KOPT-K1 (cell line): ENCODE results near the gene B4GALT5.

Experiments used
- H3K27ac ChIP-seq: fragments of 200-600 bp; sonication (generic); 2 replicates; pipeline ENCODE4 v1.5.1; 2016; ENCODE audit warnings: antibody characterized with exemption, mild to moderate bottlenecking, low read depth, low read length; ENCODE audit not compliant: poor library complexity, severe bottlenecking
- H3K36me3 ChIP-seq: fragments of 200-600 bp; sonication (generic); 2 replicates; pipeline ENCODE4 v1.5.1; 2017; ENCODE audit warnings: antibody characterized with exemption, mild to moderate bottlenecking, low read length, moderate library complexity; ENCODE audit not compliant: insufficient read depth
- H3K9me3 ChIP-seq: fragments of 200-600 bp; sonication (generic); 2 replicates; pipeline ENCODE4 v1.5.1; 2017; ENCODE audit warnings: antibody characterized with exemption, low read length, mild to moderate bottlenecking; ENCODE audit not compliant: insufficient read depth, poor library complexity, severe bottlenecking

B4GALT5 gene

DNA sequence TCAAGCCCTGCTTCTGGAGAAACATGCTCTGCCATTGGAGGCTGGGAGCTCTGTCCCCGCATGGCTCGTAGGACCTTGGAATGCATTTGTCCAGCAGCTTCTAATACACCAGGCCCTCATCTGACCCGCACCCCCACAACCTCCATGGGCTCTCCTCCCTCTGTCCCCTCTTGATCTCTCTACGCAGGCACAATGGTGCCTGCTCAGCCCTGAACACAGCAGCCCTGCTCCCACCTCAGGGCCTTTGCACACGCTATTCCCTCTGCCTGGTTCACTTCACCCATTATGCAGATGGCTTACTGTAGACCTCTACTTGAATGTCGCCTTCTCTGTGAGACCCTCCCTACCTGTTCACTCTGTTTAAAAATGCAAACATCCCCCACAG lies 118.8 kb downstream of the B4GALT5 start:
- Histone ChIP-seq H3K36me3 (no peaks in the 10 kb centered on the region), H3K27ac (peak overlapping the region; percentile 97), H3K9me3 (peaks cover 8% of the 10 kb centered on the region)

DNA sequence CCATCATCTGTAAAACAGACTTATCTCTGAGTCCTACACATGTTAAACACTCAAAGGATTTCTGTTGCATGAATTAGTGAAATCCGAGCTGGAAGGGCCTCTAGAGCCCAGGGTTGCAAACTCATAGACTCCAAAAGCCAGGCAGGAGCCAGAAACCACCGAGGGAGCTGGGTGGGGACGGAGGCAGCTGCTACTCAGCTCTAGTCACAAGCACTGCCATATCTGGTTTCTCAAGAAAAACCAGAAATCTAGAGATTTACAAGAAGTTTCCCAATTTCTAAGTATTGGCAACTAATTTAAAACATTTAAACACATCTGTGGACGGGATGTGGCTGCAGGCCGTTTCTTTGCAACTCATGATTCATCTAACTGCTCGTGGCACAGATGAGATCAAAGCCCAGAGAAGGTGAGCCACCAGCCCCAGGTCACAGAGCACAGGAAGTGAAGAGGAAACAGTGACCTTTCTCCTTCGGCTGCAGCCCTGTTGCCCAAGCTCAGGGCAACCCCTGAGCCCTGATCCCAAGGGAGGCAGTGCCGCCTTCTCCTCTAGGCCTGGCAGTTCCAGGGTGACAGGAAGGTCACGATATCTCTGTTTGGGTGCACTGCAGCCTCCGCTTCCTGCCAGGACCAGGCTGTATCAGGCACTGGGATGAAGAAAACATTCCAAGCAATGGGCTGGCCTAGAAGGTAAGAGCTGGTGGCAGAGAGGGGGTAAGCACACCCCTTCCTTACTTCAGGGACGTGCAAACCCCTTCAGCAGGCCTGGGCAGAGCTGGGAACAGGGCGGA lies 119.3 kb downstream of the B4GALT5 start:
- H3K9me3 ChIP-seq: peaks cover 8% of the 10 kb centered on the region
- no peaks in the 10 kb centered on the region for H3K36me3 ChIP-seq
- H3K27ac ChIP-seq: peak overlapping the region; percentile 97

DNA sequence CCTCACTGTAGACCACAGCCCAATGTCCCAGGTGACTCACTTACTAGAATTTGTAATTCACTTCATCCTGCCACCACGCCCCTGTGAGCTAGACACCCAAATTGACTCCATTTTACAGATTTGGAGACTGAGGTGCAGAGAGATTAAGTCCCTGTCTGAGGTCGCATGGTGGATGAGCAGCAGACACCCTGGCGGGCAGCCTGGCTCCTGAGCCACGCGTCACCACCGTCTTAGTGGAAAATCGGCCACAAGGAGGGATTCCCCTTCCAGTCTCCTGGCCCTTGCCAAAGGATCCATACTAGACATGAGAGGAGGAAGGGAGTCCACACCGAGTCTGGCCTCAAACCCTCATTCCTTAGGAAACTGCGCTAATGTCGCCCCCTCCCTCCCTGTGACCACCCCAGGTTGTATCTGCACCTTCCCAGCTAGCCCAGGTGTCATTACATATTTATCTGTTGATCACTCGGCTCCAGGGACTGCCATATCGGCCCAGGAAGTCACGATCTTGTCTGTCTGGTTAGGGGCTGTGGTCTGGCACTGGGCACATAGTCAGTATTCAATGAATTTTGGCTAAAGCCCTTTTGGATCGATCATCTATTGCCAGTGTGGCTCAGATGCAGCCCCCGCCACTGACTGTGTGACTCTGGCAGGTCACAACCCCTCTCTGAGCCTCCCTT lies 120.1 kb downstream of the B4GALT5 start:
- Histone ChIP-seq H3K36me3 (no peaks in the 10 kb centered on the region), H3K9me3 (peaks cover 8% of the 10 kb centered on the region), H3K27ac (peak overlapping the region; percentile 97)

DNA sequence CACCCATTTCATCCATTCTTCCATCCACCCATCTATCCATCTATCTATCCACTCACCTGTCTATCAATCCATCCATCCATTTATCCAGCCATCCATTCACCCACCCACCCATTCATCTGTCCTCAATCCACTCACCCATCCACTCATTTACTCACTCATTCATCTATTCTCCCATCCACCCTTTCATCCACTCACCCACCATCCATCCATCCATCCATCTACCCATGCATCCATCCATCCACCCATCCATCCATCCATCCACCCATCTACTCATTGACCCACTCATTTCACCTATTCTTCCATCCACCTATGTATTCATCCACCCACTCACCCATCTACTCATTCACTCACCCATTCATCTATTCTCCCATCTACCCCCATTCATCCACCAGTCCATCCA lies 121.6 kb downstream of the B4GALT5 start:
- H3K36me3 ChIP-seq: no peaks in the 10 kb centered on the region
- H3K27ac ChIP-seq: peak overlapping the region; percentile 97
- H3K9me3 ChIP-seq: no peaks in the 10 kb centered on the region

DNA sequence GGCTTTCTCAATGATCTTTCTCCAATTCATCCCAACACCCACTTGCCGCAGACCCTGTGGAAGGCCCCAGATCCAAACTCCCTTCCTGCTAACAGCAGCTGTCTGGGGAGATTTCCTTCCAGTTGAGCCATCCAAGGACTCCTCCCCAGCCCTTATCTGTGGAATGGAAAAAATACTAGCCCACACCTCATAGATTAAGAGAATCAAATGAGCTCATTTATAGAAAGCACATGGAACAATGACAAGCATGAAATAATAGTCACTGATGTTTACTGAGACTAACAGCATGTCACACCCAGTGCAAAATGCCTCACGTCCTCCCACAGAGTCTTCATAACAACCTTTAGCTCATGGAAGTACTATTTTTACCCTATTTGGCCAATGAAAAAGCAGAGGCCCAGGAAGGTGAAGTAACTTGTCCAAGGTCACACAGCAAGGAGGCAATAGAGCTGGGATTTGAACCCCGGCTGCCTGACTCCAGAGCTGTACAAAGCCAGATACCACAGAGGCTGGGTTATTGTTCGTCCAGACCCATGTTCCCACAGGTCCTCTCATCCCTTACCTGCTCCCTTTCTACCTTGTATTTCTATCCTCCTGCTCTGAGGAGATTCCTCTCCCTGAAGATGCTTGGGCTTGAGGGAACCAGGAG lies 122.3 kb downstream of the B4GALT5 start:
- Histone ChIP-seq H3K36me3 (no peaks in the 10 kb centered on the region), H3K27ac (peak overlapping the region; percentile 97), H3K9me3 (no peaks in the 10 kb centered on the region)

DNA sequence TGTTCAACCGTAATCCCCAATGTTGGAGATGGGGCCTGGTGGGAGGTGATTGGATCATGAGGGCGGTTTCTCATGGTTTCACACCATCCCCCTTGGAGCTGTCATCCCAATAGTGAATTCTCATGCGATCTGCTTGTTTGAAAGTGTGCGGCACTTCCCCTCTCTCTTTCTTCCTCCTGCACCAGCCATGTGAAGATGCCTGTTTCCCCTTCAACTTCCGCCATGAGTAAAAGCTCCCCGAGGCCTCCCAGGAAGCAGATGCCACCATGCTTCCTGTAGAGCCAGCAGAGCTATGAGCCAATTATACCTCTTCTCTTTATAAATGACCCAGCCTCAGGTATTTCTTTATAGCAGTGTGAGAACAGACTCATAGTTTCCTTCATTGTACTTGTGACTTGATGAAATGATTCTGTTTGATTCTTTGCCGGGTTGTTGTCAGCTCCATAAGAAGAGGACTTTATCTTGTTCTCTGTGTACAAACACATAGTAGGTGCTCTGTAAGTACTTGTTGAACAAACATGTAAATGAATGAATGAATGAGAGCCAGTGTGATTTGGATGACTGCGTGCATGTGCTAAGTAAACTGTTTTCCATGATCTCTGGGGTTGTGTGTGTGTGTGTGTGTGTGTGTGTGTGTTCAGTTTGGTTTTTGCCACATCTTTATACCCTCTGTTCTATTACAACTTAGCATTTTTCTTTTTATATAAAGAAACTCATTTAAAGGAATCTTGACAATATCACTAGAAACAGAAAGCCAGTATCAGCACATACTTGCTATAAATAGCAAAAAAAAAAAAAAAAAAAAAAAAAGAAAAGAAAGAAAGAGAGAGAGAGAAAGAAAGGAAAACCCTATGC lies 123.3 kb downstream of the B4GALT5 start:
- no peaks in the 10 kb centered on the region for H3K9me3 ChIP-seq
- H3K36me3 ChIP-seq: no peaks in the 10 kb centered on the region
- peak overlapping the region; percentile 97 for H3K27ac ChIP-seq

DNA sequence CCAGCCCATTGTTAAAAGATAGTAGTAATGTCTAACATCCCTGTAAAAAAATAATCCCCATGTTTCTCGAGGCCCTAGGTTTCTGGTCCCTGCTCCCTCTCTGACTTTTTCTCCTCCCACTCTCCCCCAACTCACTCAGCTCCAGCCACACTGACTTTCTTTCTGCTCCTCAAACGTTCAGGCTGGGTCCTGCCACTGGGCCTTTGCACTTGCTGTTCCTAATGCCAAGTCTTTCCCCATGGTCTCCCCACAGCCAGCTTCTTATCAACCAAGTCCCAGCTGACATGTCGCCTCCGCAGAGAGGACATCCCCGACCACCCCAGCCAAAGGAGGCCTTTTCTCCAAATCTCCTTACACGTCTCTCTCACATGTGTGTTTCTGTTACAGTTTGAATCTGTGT lies 123.9 kb downstream of the B4GALT5 start:
- Histone ChIP-seq H3K27ac (peak overlapping the region; percentile 97), H3K9me3 (no peaks in the 10 kb centered on the region), H3K36me3 (no peaks in the 10 kb centered on the region)

DNA sequence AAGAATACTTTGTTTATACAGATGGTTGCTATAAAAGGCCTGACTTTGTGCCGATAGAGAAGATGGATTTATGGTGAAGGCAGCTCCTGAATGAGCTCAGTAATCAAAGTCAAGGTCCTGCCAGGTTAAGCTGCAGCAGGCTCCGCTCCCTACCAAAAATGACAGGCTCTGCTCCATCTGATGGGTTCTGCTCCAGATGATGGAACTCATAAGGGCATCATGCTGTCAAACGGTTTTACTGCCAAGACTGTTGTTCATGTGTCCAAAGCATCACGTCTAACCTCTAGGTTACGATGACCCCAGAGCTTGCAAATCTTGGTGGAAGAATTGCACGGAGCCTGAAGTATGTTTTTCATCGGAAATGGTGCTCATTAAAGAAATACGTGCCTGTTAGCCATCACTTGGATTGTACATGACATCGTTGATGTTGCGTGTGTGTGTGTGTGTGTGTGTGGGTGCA lies 126.5 kb downstream of the B4GALT5 start:
- Histone ChIP-seq H3K36me3 (no peaks in the 10 kb centered on the region), H3K9me3 (peaks cover 4% of the 10 kb centered on the region), H3K27ac (no peak overlapping the region)

DNA sequence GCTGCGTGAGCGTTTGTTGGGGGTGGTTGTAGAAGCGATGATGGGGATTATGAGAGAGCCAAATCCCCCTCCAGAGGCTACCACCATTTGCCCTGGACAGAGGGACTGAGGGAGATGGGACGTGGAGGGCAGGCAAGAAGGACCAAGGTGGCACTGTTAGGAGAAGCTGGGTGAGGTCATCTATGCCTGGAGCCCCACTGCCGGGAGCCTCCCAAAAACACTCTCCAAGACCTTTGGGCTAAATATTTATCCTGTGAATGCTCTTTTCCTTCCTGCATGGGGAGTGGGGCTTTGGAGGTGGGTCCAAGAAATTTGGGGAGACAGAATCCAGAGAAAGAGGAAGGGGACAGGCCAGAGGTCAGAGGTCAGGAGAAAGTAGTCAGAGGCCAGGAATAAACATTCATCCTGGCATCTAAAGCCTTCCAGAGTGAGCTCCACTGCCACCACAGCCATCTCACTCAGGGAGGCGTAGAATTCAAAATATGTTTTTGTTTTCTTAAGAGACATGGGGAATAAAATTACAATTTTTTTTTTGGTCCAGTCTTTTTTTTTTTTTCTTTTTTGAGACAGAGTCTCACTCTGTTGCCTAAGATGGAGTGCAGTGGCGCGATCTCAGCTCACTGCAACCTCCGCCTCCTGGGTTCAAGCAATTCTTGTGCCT lies 128.0 kb downstream of the B4GALT5 start:
- no peak overlapping the region for H3K27ac ChIP-seq
- no peaks in the 10 kb centered on the region for H3K36me3 ChIP-seq

DNA sequence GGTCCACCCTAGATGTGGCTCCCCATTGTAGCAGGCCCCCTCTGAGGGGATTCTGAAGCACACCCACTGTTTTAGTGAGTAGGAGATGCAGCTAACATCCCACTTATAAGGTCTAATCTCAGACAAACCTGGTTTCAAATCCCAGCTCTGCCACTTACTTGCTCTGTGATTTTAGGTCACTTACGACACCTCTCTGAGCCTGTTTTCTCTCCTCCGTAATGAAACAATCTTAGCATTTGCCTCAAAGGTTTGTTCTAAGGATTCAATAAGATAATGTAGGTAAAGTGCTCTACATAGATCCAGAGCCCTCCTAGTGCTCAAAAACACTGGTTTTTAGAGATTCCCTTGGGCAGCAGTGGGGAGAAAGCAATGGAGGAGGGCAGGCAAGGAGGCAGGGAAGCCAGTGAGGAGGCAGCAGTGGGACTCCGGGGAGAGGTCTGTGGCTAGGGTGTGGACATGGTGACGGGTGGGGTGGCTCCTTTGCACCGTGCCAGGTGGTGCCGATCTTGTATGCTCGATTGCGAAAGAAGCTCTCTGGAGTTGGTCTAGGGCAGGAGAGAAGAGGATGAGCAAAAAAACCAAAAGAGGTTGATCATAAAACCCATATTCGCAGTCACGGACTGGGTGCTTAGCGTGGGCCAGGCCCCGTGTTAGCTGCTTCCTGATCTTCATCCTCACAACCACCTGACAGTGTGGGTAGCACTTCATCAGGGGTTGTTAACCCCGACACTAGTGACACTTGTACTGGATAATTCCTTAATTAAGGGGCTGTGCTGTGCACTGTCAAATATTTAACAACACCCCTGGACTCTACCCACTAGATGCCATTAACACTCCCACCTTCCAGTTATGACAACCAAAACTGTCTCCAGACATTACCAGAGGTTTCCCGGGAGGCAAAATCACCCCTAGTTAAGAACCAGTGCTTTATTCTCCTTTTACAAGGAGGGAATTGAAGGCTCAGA lies 129.0 kb downstream of the B4GALT5 start:
- Histone ChIP-seq H3K9me3 (peaks cover 7% of the 10 kb centered on the region), H3K36me3 (no peaks in the 10 kb centered on the region), H3K27ac (peak overlapping the region; percentile 18)

More for the DNA sequence above, 128.0 kb downstream of the B4GALT5 start:
- peaks cover 7% of the 10 kb centered on the region for H3K9me3 ChIP-seq

DNA sequence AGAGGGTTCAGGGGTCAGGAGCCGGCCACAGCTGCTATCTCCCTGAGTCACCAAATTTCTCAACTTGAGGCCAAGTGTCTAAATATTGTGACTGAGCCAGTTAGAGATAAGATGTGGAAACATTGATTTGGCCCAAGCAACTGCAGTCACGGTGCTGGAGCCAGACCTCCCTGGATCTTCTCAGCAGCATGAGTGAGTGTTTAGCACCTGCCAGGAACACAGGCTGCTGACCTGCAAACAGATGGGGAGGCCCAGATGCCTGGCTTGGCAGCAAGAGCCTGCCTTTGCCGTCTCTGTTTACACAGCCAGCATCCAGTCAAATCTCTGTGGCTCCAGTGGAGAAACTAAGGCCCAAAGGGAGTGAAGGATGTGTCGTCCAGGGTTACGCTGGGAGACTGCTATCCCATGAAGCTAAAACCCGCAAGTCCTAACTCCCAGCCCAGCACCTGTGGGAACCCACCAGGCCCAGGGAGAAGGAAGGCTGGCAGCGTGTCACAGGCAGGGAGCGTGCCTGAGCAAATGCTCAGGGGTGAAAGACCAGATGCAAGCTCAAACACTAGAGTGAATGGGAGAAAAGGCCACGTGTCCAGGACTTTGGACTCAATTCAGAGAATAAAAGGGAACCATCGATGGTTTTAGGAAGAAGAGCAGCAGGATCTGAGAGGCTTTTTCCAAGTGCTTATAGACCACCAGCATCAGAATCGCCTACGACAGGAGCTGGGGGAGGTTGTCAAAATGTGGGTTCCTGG lies 129.8 kb downstream of the B4GALT5 start:
- H3K36me3 ChIP-seq: no peaks in the 10 kb centered on the region
- no peak overlapping the region for H3K27ac ChIP-seq
- H3K9me3 ChIP-seq: peaks cover 7% of the 10 kb centered on the region

DNA sequence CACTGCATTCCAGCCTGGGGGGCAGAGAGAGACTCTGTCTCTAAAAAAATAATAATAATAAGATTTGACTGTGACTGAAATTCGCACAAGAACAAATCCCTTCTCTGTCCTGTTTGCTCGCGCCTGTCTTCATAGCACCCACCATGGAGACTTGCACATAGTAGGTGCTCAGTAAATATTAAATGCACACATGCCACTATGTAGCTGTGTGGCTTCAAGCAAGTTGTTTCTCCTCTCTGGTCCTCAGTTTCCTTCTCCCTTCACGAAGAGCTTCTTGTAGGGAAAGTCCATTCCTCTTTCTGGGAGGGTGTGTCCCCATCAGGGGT lies 130.4 kb downstream of the B4GALT5 start:
- peaks cover 7% of the 10 kb centered on the region for H3K9me3 ChIP-seq
- no peak overlapping the region for H3K27ac ChIP-seq
- H3K36me3 ChIP-seq: no peaks in the 10 kb centered on the region
